T-helper 2 cell treated with Interferon-gamma antibody and Interleukin-4, amounts not matched to agents 5 μg/mL and 100 μg/mL, for 36 hours (primary cell): ENCODE results near the gene CELF2.

Experiments
- DNase-seq: peaks from one replicate; pipeline ENCODE4 v3.0.0; 2021; ENCODE audit warnings: low spot score
- H3K27ac Mint-ChIP-seq: one replicate; pipeline ENCODE4 v1.8.0; 2021; ENCODE audit warnings: mild to moderate bottlenecking, mixed read lengths
- H3K27me3 Mint-ChIP-seq: one replicate; pipeline ENCODE4 v1.8.0; 2021; ENCODE audit warnings: low read depth, mixed read lengths
- H3K36me3 Mint-ChIP-seq: one replicate; pipeline ENCODE4 v1.8.0; 2021; ENCODE audit warnings: low read depth, mixed read lengths
- H3K4me1 Mint-ChIP-seq: one replicate; pipeline ENCODE4 v1.8.0; 2021; ENCODE audit warnings: low read depth, mixed read lengths
- H3K4me3 Mint-ChIP-seq: one replicate; pipeline ENCODE4 v1.8.0; 2022; ENCODE audit warnings: mild to moderate bottlenecking, moderate library complexity, mixed read lengths
- H3K9me3 Mint-ChIP-seq: one replicate; pipeline ENCODE4 v1.8.0; 2021; ENCODE audit warnings: mixed read lengths

The CELF2 gene

DNA sequence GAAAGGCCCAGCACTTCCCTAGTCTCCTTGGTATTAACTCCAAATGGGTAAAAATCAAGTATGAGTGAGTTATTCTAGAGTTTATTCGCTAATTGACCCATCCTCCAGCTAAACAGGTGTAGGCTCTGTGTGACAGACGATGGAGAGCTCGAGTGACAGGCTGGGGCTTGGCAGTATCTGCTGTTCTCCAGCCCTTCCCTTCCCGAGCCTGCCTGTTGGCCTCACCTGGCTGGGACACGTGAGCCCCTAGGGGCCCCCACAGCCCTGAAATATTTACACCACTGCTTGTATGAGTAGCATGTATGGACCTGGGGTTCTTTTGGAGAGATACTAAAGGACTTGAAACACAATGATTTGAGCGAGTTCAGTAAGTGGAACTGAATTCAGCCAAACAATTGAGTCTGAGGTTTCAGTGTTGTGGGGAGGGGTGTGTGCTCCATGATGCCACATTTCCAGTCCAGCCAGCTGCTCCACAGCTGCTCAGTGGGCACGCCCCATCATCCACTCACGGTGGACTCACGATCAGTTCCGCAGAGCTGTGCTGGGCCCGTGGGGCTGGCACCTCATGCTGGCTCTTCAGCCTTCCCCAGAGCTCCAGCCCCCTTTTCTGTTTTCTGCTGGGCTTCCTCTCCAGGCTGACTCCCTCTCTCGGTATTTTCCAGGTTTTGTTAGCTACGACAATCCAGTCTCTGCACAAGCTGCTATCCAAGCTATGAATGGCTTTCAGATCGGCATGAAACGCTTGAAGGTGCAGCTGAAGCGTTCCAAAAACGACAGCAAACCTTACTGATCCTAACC lies 310.8 kb downstream of the CELF2 start:
- DNase-seq: no peak
- no peaks in the 10 kb centered on the region for H3K27me3 Mint-ChIP-seq
- peaks cover 23% of the 10 kb centered on the region for H3K4me1 Mint-ChIP-seq
- H3K27ac Mint-ChIP-seq: no peak overlapping the region
- peaks cover 81% of the 10 kb centered on the region for H3K36me3 Mint-ChIP-seq
- H3K9me3 Mint-ChIP-seq: no peaks in the 10 kb centered on the region
- no peak overlapping the region for H3K4me3 Mint-ChIP-seq

DNA sequence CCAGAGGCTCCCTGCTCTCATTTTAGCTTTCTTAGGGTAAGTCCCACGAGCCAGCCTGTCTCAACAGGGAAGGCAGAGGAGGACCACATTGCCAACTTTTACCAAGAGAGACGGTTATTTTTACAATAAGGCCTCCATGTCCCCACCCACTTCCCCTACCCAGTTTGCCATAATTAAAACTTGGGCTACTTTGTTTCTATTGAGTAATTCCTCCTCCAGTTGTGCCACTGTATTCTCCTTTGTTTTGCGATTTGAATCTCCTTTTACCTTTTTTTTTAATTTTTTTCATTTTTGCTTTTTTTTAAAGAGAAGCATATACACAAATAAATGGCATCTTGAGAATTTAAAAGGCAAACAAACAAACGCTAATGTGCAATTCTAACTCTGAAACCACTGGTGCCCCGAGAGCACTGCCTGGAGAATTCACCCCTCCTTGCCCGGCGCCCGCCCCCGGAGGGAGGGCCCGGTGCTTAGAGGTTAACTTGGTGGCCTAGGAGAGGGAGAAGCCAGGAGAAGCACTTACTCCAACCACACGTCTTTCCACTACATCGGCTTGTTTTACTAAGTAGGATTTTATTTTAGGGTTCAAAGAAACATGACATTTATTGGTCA lies 311.5 kb downstream of the CELF2 start:
- Mint-ChIP-seq H3K4me1 (peaks cover 25% of the 10 kb centered on the region), H3K4me3 (no peak overlapping the region), H3K27me3 (no peaks in the 10 kb centered on the region)

GRCh38 chr10:11330383-11331045 lies 312.8 kb downstream of the CELF2 start:
- Mint-ChIP-seq H3K27ac (peak overlapping the region; percentile 20), H3K9me3 (no peaks in the 10 kb centered on the region), H3K27me3 (no peaks in the 10 kb centered on the region), H3K36me3 (peaks cover 82% of the 10 kb centered on the region), H3K4me3 (no peak overlapping the region), H3K4me1 (peaks cover 32% of the 10 kb centered on the region)
- no peak for DNase-seq

More for the DNA sequence above, 311.5 kb downstream of the CELF2 start:
- no peak overlapping the region for H3K27ac Mint-ChIP-seq
- peaks cover 81% of the 10 kb centered on the region for H3K36me3 Mint-ChIP-seq
- no peak for DNase-seq
- no peaks in the 10 kb centered on the region for H3K9me3 Mint-ChIP-seq

- peaks cover 33% of the 10 kb centered on the region for H3K4me1 Mint-ChIP-seq
These were observed 313.4 kb downstream of the CELF2 start for GRCh38 chr10:11331046-11331577.

GRCh38 chr10:11331726-11332125 lies 314.1 kb downstream of the CELF2 start:
- Mint-ChIP-seq H3K27ac (no peak overlapping the region), H3K4me1 (peaks cover 33% of the 10 kb centered on the region), H3K36me3 (peaks cover 73% of the 10 kb centered on the region), H3K9me3 (no peaks in the 10 kb centered on the region), H3K27me3 (no peaks in the 10 kb centered on the region), H3K4me3 (no peak overlapping the region)
- DNase-seq: no peak

More at GRCh38 chr10:11331046-11331577, 313.4 kb downstream of the CELF2 start:
- no peak for DNase-seq
- H3K36me3 Mint-ChIP-seq: peaks cover 78% of the 10 kb centered on the region
- H3K27me3 Mint-ChIP-seq: no peaks in the 10 kb centered on the region
- H3K27ac Mint-ChIP-seq: no peak overlapping the region
- H3K4me3 Mint-ChIP-seq: no peak overlapping the region
- no peaks in the 10 kb centered on the region for H3K9me3 Mint-ChIP-seq

GRCh38 chr10:11332846-11333245 lies 315.2 kb downstream of the CELF2 start:
- Mint-ChIP-seq H3K27ac (peak overlapping the region; percentile 7), H3K4me1 (peaks cover 33% of the 10 kb centered on the region), H3K9me3 (no peaks in the 10 kb centered on the region), H3K4me3 (no peak overlapping the region), H3K36me3 (peaks cover 63% of the 10 kb centered on the region), H3K27me3 (no peaks in the 10 kb centered on the region)
- no peak for DNase-seq

- no peaks in the 10 kb centered on the region for H3K9me3 Mint-ChIP-seq
- H3K27me3 Mint-ChIP-seq: no peaks in the 10 kb centered on the region
- H3K4me1 Mint-ChIP-seq: peaks cover 30% of the 10 kb centered on the region
- H3K4me3 Mint-ChIP-seq: no peak overlapping the region
- no peak for DNase-seq
- H3K36me3 Mint-ChIP-seq: peaks cover 50% of the 10 kb centered on the region
- peak overlapping the region; percentile 22 for H3K27ac Mint-ChIP-seq
These were observed 316.8 kb downstream of the CELF2 start for GRCh38 chr10:11334436-11334835.

- no peaks in the 10 kb centered on the region for H3K27me3 Mint-ChIP-seq
- H3K27ac Mint-ChIP-seq: no peak overlapping the region
These were observed 317.5 kb downstream of the CELF2 start for GRCh38 chr10:11335167-11335652.

DNA sequence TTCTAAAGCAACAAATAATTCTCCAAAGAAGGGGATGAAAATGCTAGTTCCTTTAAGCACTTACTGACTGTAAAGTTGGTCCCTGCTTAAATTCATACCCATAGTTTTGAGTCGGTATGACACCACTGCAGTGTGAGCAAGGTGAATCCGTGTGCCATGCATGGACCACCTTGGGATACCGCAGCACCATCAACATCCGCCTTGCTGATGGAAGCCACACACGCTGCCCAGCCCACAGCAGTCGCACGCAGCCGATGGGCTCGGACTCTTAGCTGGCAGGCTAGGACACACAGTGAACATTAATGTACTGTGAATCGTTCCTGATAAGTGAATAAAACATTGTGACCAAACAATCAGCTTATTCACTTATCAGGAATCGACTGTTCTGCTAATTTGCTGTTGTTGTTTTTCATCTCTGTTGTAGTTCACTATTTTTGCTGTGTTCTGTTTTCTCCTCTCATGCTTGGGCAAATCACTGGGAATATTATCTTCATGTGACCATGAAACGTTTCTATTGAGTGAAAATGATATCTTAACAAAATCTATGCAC lies 318.3 kb downstream of the CELF2 start:
- no peaks in the 10 kb centered on the region for H3K27me3 Mint-ChIP-seq
- H3K4me3 Mint-ChIP-seq: no peak overlapping the region
- no peaks in the 10 kb centered on the region for H3K9me3 Mint-ChIP-seq
- no peak for DNase-seq
- H3K27ac Mint-ChIP-seq: peak overlapping the region; percentile 27
- H3K4me1 Mint-ChIP-seq: peaks cover 24% of the 10 kb centered on the region
- peaks cover 39% of the 10 kb centered on the region for H3K36me3 Mint-ChIP-seq

More at GRCh38 chr10:11335167-11335652, 317.5 kb downstream of the CELF2 start:
- no peak for DNase-seq
- Mint-ChIP-seq H3K36me3 (peaks cover 45% of the 10 kb centered on the region), H3K9me3 (no peaks in the 10 kb centered on the region), H3K4me1 (peaks cover 27% of the 10 kb centered on the region), H3K4me3 (peak overlapping the region; percentile 12)

DNA sequence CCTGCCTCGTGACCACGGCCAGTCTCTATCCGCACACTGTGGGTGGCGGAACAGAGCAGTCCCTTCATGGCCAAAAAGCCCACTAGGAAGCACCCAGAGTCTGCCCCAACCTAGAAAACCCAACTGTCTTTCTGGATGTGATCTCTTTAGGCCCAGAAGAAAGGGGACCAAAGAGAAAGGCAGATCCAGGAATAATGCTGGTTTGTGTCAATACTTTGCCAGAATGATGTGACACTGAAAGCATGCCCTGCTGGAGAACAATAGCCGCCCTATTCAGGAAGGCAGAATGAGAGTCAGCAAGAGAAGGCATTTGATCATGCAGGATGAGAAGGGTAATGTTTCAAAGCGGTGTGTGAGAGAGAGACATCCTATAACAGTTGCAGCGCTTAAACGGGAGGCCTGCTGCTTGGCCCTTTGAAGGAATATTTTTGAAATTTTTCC lies 319.1 kb downstream of the CELF2 start:
- H3K4me3 Mint-ChIP-seq: no peak overlapping the region
- no peak for DNase-seq
- H3K4me1 Mint-ChIP-seq: peaks cover 21% of the 10 kb centered on the region
- H3K9me3 Mint-ChIP-seq: no peaks in the 10 kb centered on the region
- no peaks in the 10 kb centered on the region for H3K27me3 Mint-ChIP-seq
- H3K36me3 Mint-ChIP-seq: peaks cover 35% of the 10 kb centered on the region
- H3K27ac Mint-ChIP-seq: no peak overlapping the region

DNA sequence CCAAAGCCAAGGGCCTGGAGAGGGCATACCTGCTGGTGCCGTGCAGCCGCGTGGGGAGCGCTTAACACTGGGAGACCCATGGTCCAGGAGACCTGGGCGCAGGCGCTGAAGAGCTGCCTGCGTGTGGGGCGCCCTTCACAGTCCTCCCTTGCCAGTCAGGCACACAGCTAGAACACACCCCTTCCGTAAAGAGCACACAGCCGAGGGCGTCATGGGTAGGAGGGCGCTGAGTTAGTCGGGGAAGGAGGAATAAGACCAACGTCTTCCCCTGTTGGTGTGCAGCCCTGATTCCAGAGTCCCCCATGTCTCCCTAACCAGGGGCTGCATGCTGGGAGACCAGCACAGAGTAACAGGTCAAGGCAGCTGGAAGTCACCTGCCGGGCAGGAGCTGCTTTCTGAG lies 319.8 kb downstream of the CELF2 start:
- no peak for DNase-seq

DNA sequence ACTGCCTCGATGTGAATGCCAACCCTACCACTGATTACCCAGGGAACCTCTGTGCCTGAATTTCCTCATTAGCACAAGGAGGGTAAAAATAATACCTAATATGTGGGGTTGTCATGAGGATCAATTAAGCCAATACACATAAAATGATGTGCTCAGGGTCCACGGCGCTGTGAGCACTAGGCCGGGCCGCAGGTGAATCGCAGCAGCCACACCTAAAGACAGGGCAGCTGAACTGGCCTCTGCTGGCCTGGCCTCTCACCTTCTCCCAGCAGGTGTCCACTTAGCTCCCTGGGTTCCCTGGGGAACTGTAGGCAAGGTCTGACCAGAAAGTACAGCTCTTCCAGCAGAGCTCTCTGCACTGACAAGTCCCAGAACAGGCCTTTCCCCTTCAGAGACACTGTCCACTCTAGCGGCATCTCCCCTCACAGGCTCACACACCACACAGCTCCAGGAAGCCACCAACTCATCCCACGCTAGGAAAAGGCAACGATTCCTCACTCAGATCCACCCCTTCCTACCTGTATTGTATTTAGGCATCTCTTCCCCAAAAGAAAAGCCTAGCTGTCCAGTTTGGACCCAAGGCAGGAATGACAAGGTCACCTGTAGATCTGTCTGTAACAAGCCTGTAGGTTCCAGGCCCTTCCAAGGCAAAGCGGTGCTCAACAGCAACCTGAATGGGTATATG lies 320.6 kb downstream of the CELF2 start:
- Mint-ChIP-seq H3K4me1 (peaks cover 9% of the 10 kb centered on the region), H3K27me3 (no peaks in the 10 kb centered on the region), H3K36me3 (peaks cover 21% of the 10 kb centered on the region), H3K4me3 (no peak overlapping the region), H3K27ac (no peak overlapping the region), H3K9me3 (no peaks in the 10 kb centered on the region)
- DNase-seq: no peak

More for the DNA sequence above, 319.8 kb downstream of the CELF2 start:
- Mint-ChIP-seq H3K27ac (no peak overlapping the region), H3K4me1 (peaks cover 14% of the 10 kb centered on the region), H3K27me3 (no peaks in the 10 kb centered on the region), H3K9me3 (no peaks in the 10 kb centered on the region), H3K36me3 (peaks cover 28% of the 10 kb centered on the region), H3K4me3 (no peak overlapping the region)

GRCh38 chr10:11339013-11339412 lies 321.3 kb downstream of the CELF2 start:
- Mint-ChIP-seq H3K4me1 (peaks cover 8% of the 10 kb centered on the region), H3K36me3 (peaks cover 17% of the 10 kb centered on the region), H3K9me3 (no peaks in the 10 kb centered on the region), H3K27me3 (no peaks in the 10 kb centered on the region), H3K4me3 (no peak overlapping the region), H3K27ac (no peak overlapping the region)
- no peak for DNase-seq
